Endothelial cell of umbilical vein (primary cell): ENCODE measurements around the gene CEP97. TPM values are rescaled to one million over a fixed set of nuclear protein-coding genes. Genes with fewer than 3 reads are reported as not detected.
"Not testable (repeated sequence)": the region's sequence is repeated elsewhere in the genome, so short reads cannot be mapped to it uniquely, and the experiment has no call there.

Experiments used
- BruUV-seq: library from RNA; stranded (reverse); fragments of 400-500 nt; replicated peaks from 2 replicates; lab custom pipeline; 2021; lab: Mats Ljungman, UMichigan
- CTCF ChIA-PET: fragments of 300-600, 350-600 bp; sonication (Branson Sonifier 250); formaldehyde crosslinking; loops from one replicate; lab custom pipeline; 2021; ENCODE audit warnings: antibody characterized with exemption, inconsistent platforms; lab: Charles Lee
- POLR2A ChIA-PET: fragments of 300-600, 350-600 bp; sonication (Branson Sonifier 250); formaldehyde crosslinking; loops from one replicate; lab custom pipeline; 2021; ENCODE audit warnings: antibody characterized with exemption, inconsistent platforms; lab: Charles Lee
- DNase-seq: peaks from one replicate; pipeline ENCODE4 v3.0.0-alpha.2; 2011; ENCODE audit warnings: low read depth, low spot score
- FAIRE-seq: peaks from 2 replicates; lab custom pipeline; 2011; peaks lifted over from hg19 to GRCh38; lab: Jason Lieb, UNC
- H2AFZ ChIP-seq: 2 replicates; pipeline ENCODE4 v1.6.0; 2012; ENCODE audit warnings: low read depth, low read length, control low read depth, inconsistent platforms
- H3K27ac ChIP-seq: 2 replicates; pipeline ENCODE4 v1.5.1; 2011; ENCODE audit warnings: low read depth, mild to moderate bottlenecking, control low read depth, low read length, moderate library complexity; ENCODE audit not compliant: insufficient read depth
- H3K27me3 ChIP-seq, 2 experiments: 2 replicates each; pipeline versions ENCODE4 v1.6.0 to v1.6.1; 2011; ENCODE audit warnings: low read length in 2 of 2, mixed read lengths in 1 of 2; ENCODE audit not compliant: control insufficient read depth in 2 of 2, insufficient read depth in 2 of 2
- H3K36me3 ChIP-seq, 2 experiments: 2 replicates in 1 of 2; 3 replicates in 1 of 2; pipeline ENCODE4 v1.5.1; 2011; ENCODE audit warnings: low read length in 2 of 2, mild to moderate bottlenecking in 1 of 2, moderate library complexity in 1 of 2; ENCODE audit not compliant: control insufficient read depth in 2 of 2, insufficient read depth in 2 of 2; ENCODE audit errors: extremely low read depth in 1 of 2
- H3K4me1 ChIP-seq: 3 replicates; pipeline ENCODE4 v1.5.1; 2011; ENCODE audit warnings: mild to moderate bottlenecking, low read length; ENCODE audit not compliant: control insufficient read depth, insufficient read depth; ENCODE audit errors: extremely low read depth
- H3K4me2 ChIP-seq: 2 replicates; pipeline ENCODE4 v1.6.1; 2011; ENCODE audit warnings: low read length, control low read depth, mixed read lengths; ENCODE audit not compliant: insufficient read depth
- H3K4me3 ChIP-seq, 3 experiments: fragments of 200-600 bp in 1 of 3; sonication (generic), shearing (Covaris generic) in 1 of 3; replicated peaks in 1 of 3; 2 replicates each; pipeline ENCODE4 v1.5.1; 2011 to 2016; ENCODE audit warnings: control low read depth in 3 of 3, low read length in 3 of 3, mild to moderate bottlenecking in 2 of 3, inconsistent platforms in 1 of 3, low read depth in 1 of 3, moderate library complexity in 1 of 3; ENCODE audit not compliant: insufficient read depth in 1 of 3
- H3K79me2 ChIP-seq: 2 replicates; pipeline ENCODE4 v1.6.0; 2012; ENCODE audit warnings: low read length, inconsistent platforms; ENCODE audit not compliant: control insufficient read depth, insufficient read depth
- H3K9ac ChIP-seq: replicated peaks from 2 replicates; pipeline ENCODE3; 2011; ENCODE audit warnings: low read length, control low read depth; ENCODE audit not compliant: insufficient read depth; ENCODE audit errors: extremely low read depth
- H3K9me1 ChIP-seq: replicated peaks from 3 replicates; pipeline ENCODE4 v1.6.0; 2011; ENCODE audit warnings: mild to moderate bottlenecking, low read length; ENCODE audit not compliant: control insufficient read depth, insufficient read depth; ENCODE audit errors: extremely low read depth
- H3K9me3 ChIP-seq: replicated peaks from 2 replicates; pipeline ENCODE4 v1.5.1; 2012; ENCODE audit warnings: low read length, inconsistent platforms; ENCODE audit not compliant: control insufficient read depth, insufficient read depth
- H4K20me1 ChIP-seq: replicated peaks from 2 replicates; pipeline ENCODE3; 2011; ENCODE audit warnings: mild to moderate bottlenecking, low read length; ENCODE audit not compliant: control insufficient read depth, insufficient read depth; ENCODE audit errors: extremely low read depth
- dilution Hi-C: fragments of 300-500 bp; cut with MboI; formaldehyde crosslinking; loops from one replicate; pipeline ENCODE4 v1.15.0; 2019; ENCODE audit warnings: low sequenced_read_pairs; ENCODE audit not compliant: extremely low pct_ligation_motif_present
- intact Hi-C: fragments of 100-400 bp; cut with micrococcal nuclease; formaldehyde crosslinking; loops from one replicate; pipeline ENCODE4 v1.10.0; 2022
- polyA plus RNA-seq, 4 experiments: library from polyadenylated mRNA; depleted of rRNA in 3 of 4; stranded (reverse) in 3 of 4; unstranded in 1 of 4; fragments of >200 nt; gene quantifications; 2 replicates each; pipeline versions ENCODE4 v1.2.1 to v1.2.3, GENCODE V29; 2011 to 2012; ENCODE audit warnings: missing spikeins in 1 of 4
- total RNA-seq: library from RNA; stranded (reverse); gene quantifications from 2 replicates; pipeline ENCODE4 v1.2.3, GENCODE V29; 2021
- TF ChIP-seq, protein P1 (sequence below), 2 donors: IDR thresholded peaks; 1 replicate in 1 of 2; 2 replicates in 1 of 2; pipeline ENCODE4 v1.5.1; 2011; ENCODE audit warnings: low read length in 2 of 2, mild to moderate bottlenecking in 2 of 2, moderate library complexity in 2 of 2, control low read depth in 1 of 2, inconsistent platforms in 1 of 2, low read depth in 1 of 2; ENCODE audit not compliant: insufficient read depth in 1 of 2; ENCODE audit errors: extremely low read depth in 1 of 2

Gene CEP97
- total and polyA plus RNA-seq, 2 donors (not counting 3 experiments of a cell fraction or from before 2014, with no cell fraction given) = 1.9 to 10.3 TPM

DNA sequence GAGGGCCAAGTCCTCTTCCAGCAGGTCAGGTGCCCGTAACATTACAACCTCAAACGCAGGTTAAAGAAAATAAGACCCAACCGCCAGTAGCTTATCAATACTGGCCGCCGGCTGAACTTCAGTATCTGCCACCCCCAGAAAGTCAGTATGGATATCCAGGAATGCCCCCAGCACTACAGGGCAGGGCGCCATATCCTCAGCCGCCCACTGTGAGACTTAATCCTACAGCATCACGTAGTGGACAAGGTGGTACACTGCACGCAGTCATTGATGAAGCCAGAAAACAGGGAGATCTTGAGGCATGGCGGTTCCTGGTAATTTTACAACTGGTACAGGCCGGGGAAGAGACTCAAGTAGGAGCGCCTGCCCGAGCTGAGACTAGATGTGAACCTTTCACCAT, 30.9 kb upstream of the CEP97 start:
- BruUV-seq, POLR2A ChIA-PET, H3K4me2 ChIP-seq, H3K9me3 ChIP-seq, H3K9ac ChIP-seq, H3K27ac ChIP-seq, CTCF ChIA-PET, H3K79me2 ChIP-seq, H2AFZ ChIP-seq, H3K27me3 ChIP-seq, H3K4me1 ChIP-seq, H3K4me3 ChIP-seq, H3K9me1 ChIP-seq, H4K20me1 ChIP-seq, H3K36me3 ChIP-seq, dilution Hi-C loops: not testable (repeated sequence)
- TF ChIP-seq, protein P1, sequence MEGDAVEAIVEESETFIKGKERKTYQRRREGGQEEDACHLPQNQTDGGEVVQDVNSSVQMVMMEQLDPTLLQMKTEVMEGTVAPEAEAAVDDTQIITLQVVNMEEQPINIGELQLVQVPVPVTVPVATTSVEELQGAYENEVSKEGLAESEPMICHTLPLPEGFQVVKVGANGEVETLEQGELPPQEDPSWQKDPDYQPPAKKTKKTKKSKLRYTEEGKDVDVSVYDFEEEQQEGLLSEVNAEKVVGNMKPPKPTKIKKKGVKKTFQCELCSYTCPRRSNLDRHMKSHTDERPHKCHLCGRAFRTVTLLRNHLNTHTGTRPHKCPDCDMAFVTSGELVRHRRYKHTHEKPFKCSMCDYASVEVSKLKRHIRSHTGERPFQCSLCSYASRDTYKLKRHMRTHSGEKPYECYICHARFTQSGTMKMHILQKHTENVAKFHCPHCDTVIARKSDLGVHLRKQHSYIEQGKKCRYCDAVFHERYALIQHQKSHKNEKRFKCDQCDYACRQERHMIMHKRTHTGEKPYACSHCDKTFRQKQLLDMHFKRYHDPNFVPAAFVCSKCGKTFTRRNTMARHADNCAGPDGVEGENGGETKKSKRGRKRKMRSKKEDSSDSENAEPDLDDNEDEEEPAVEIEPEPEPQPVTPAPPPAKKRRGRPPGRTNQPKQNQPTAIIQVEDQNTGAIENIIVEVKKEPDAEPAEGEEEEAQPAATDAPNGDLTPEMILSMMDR (IDR thresholded peaks at IDR 0.05; ENCODE audit: extremely low read depth in 1 of 2, insufficient read depth in 1 of 2, low read depth in 1 of 2, low read length in 2 of 2) = peak; percentile 21 to 53
- intact Hi-C loops = loop anchor here (10.0 kb wide), 1 partner anchor 799 kb away; no protein-coding TSS in a partner anchor
- FAIRE-seq = peak; percentile 77
- DNase-seq = peak; percentile 51

DNA sequence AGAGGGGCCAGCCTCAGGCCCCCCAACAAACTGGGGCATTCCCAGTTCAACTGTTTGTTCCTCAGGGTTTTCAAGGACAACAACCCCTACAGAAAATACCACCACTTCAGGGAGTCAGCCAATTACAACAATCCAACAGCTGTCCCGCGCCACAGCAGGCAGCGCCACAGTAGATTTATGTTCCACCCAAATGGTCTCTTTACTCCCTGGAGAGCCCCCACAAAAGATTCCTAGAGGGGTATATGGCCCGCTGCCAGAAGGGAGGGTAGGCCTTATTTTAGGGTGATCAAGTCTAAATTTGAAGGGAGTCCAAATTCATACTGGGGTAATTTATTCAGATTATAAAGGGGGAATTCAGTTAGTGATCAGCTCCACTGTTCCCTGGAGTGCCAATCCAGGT, 29.6 kb upstream of the CEP97 start:
- H3K4me2 ChIP-seq, H3K79me2 ChIP-seq, H2AFZ ChIP-seq, DNase-seq, H3K9ac ChIP-seq, H3K9me3 ChIP-seq, POLR2A ChIA-PET, H3K9me1 ChIP-seq, H3K4me3 ChIP-seq, H3K27me3 ChIP-seq, H3K4me1 ChIP-seq, dilution Hi-C loops, FAIRE-seq, H3K27ac ChIP-seq, BruUV-seq, H4K20me1 ChIP-seq, H3K36me3 ChIP-seq: not testable (repeated sequence)
- CTCF ChIA-PET = interaction anchor here (1.5 kb wide), 2 partner anchors 10 kb away, joined by 3 read pairs; no protein-coding TSS in a partner anchor
- intact Hi-C loops = loop anchor here (1.0 to 10.0 kb wide), 6 partner anchors 12 to 842 kb away; partner anchors contain the start of gene CEP97
